ENCODE results near the gene RAB11FIP4.

DNA sequence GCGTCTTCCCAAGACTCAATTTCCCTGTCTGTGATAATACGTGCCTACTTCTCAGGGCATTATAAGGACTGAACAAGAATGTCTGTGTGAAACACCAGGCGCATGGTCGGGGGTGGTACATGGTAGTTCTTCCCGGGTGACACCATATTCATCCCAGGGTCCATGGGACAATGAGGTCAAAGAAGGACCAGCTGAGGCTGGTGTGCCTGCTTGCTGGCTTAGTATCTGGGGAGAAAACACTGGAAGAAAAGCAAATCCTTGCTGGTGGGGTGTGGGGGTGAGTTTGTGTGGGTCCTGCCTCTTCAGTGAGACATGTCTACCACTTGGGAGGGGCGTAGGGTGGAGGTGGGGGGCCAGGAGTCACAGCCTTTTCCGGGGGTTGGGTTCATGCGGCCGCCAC lies 174.2 kb downstream of the RAB11FIP4 start:
- TF ChIP-seq, protein P1, sequence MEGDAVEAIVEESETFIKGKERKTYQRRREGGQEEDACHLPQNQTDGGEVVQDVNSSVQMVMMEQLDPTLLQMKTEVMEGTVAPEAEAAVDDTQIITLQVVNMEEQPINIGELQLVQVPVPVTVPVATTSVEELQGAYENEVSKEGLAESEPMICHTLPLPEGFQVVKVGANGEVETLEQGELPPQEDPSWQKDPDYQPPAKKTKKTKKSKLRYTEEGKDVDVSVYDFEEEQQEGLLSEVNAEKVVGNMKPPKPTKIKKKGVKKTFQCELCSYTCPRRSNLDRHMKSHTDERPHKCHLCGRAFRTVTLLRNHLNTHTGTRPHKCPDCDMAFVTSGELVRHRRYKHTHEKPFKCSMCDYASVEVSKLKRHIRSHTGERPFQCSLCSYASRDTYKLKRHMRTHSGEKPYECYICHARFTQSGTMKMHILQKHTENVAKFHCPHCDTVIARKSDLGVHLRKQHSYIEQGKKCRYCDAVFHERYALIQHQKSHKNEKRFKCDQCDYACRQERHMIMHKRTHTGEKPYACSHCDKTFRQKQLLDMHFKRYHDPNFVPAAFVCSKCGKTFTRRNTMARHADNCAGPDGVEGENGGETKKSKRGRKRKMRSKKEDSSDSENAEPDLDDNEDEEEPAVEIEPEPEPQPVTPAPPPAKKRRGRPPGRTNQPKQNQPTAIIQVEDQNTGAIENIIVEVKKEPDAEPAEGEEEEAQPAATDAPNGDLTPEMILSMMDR (IDR thresholded peaks at IDR 0.05) = no peak
- TF ChIP-seq POLR2A (IDR thresholded peaks at IDR 0.05) = no peak
